ENCODE measurements around the gene ATG2B. TPM values are rescaled to one million over a fixed set of nuclear protein-coding genes. Genes with fewer than 3 reads are reported as not detected.

The ATG2B gene
- total RNA-seq, 1 donor from 2014 or later, result 25.6 TPM

GRCh38 chr14:96284430-96284829 lies 78.7 kb downstream of the ATG2B start:
- Mint-ChIP-seq H3K4me1 (peaks cover 60% of the 10 kb centered on the region), H3K27me3 (ENCODE audit: low read depth) (no peaks in the 10 kb centered on the region), H3K27ac (peak overlapping the region; percentile 96), H3K36me3 (peaks cover 14% of the 10 kb centered on the region), H3K9me3 (no peaks in the 10 kb centered on the region), H3K4me3 (no peak overlapping the region)
- no peak for DNase-seq (ENCODE audit: low spot score in 2 of 2, unreplicated experiment in 2 of 2)
- TF ChIP-seq, protein P1, sequence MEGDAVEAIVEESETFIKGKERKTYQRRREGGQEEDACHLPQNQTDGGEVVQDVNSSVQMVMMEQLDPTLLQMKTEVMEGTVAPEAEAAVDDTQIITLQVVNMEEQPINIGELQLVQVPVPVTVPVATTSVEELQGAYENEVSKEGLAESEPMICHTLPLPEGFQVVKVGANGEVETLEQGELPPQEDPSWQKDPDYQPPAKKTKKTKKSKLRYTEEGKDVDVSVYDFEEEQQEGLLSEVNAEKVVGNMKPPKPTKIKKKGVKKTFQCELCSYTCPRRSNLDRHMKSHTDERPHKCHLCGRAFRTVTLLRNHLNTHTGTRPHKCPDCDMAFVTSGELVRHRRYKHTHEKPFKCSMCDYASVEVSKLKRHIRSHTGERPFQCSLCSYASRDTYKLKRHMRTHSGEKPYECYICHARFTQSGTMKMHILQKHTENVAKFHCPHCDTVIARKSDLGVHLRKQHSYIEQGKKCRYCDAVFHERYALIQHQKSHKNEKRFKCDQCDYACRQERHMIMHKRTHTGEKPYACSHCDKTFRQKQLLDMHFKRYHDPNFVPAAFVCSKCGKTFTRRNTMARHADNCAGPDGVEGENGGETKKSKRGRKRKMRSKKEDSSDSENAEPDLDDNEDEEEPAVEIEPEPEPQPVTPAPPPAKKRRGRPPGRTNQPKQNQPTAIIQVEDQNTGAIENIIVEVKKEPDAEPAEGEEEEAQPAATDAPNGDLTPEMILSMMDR (IDR thresholded peaks at IDR 0.05; ENCODE audit: unreplicated experiment), result peak; percentile 33

DNA sequence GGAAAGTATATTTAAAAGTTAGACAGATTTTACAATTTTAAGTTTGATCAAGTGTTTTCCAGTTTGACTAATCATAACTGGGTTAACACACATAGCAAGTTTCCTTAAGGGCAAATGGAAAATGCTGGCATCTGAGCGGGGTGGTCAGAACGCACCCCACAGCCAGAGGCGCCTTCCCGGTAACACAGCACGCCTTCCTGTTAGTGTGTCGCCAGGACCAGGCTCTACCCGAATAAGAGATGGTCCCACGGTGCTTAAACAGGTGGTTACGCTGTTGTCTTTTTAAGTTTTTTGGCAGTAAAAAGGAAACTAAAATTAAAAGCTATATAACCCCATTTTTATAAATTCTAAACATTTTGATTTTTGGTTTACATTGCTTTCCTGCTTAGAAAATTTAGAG lies 79.1 kb downstream of the ATG2B start:
- no peak overlapping the region for H3K4me3 Mint-ChIP-seq
- H3K4me1 Mint-ChIP-seq, result peaks cover 63% of the 10 kb centered on the region
- H3K27me3 Mint-ChIP-seq (ENCODE audit: low read depth), result no peaks in the 10 kb centered on the region
- H3K36me3 Mint-ChIP-seq, result peaks cover 10% of the 10 kb centered on the region
- no peak for DNase-seq (ENCODE audit: low spot score in 2 of 2, unreplicated experiment in 2 of 2)
- H3K9me3 Mint-ChIP-seq, result no peaks in the 10 kb centered on the region
- TF ChIP-seq, protein P1 (IDR thresholded peaks at IDR 0.05; ENCODE audit: unreplicated experiment), result no peak
- H3K27ac Mint-ChIP-seq, result no peak overlapping the region

DNA sequence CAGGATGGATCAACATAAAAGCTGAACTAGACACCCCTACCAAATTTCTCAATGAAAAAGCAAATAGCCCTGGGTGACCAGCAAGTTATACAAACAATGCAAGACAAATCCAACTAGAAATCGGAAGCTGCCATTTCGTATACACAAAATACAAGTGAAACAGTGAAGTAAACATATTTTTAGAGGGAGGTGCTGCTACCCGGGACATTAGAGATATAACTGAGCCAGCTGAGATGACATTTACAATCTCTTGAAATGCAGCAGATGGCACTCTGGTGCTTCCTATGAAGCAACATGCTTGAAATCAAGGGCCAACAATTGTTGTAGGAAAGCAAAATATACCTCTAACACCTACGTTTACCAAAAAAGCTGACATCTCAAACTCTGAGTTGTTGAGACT lies 81.7 kb downstream of the ATG2B start:
- no peaks in the 10 kb centered on the region for H3K27me3 Mint-ChIP-seq (ENCODE audit: low read depth)
- peaks cover 9% of the 10 kb centered on the region for H3K36me3 Mint-ChIP-seq

GRCh38 chr14:96280104-96280503 lies 83.0 kb downstream of the ATG2B start:
- H3K36me3 Mint-ChIP-seq, result peaks cover 9% of the 10 kb centered on the region
- DNase-seq (ENCODE audit: low spot score in 2 of 2, unreplicated experiment in 2 of 2), result no peak
- no peaks in the 10 kb centered on the region for H3K27me3 Mint-ChIP-seq (ENCODE audit: low read depth)
- H3K9me3 Mint-ChIP-seq, result peaks cover 4% of the 10 kb centered on the region
- peaks cover 54% of the 10 kb centered on the region for H3K4me1 Mint-ChIP-seq
- peak overlapping the region; percentile 93 for H3K27ac Mint-ChIP-seq
- no peak overlapping the region for H3K4me3 Mint-ChIP-seq
- TF ChIP-seq, protein P1 (IDR thresholded peaks at IDR 0.05; ENCODE audit: unreplicated experiment), result no peak

More for the DNA sequence above, 81.7 kb downstream of the ATG2B start:
- Mint-ChIP-seq H3K9me3 (peaks cover 4% of the 10 kb centered on the region), H3K27ac (peak overlapping the region; percentile 27), H3K4me3 (no peak overlapping the region), H3K4me1 (peaks cover 55% of the 10 kb centered on the region)
- no peak for DNase-seq (ENCODE audit: low spot score in 2 of 2, unreplicated experiment in 2 of 2)
- TF ChIP-seq, protein P1 (IDR thresholded peaks at IDR 0.05; ENCODE audit: unreplicated experiment), result no peak

DNA sequence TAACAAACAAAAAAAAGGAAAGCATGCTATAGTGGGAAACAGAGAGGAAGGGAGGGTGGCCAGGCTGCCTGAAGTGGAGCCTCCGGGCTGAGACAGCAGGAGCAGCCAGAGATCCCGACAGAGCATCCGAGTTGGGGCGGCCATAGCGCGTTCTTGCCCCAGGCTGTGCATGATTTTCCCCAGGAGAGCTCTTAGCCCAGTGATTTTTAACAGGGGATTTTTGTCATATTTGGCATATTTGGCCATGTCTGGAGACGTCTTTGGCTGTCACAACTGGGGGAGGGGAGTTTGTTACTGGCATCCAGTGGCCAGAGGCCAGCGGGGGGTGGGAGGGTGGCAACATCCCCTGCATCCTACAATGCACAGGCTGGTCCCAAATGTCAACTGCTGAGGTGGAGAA lies 83.6 kb downstream of the ATG2B start:
- TF ChIP-seq, protein P1 (IDR thresholded peaks at IDR 0.05; ENCODE audit: unreplicated experiment), result no peak
- H3K9me3 Mint-ChIP-seq, result peaks cover 4% of the 10 kb centered on the region
- H3K4me1 Mint-ChIP-seq, result peaks cover 54% of the 10 kb centered on the region
- peaks cover 9% of the 10 kb centered on the region for H3K36me3 Mint-ChIP-seq
- no peak overlapping the region for H3K4me3 Mint-ChIP-seq
- H3K27ac Mint-ChIP-seq, result peak overlapping the region; percentile 93
- peak in 1 of 2 experiments; percentile 58 for DNase-seq (ENCODE audit: low spot score in 2 of 2, unreplicated experiment in 2 of 2)
- no peaks in the 10 kb centered on the region for H3K27me3 Mint-ChIP-seq (ENCODE audit: low read depth)

DNA sequence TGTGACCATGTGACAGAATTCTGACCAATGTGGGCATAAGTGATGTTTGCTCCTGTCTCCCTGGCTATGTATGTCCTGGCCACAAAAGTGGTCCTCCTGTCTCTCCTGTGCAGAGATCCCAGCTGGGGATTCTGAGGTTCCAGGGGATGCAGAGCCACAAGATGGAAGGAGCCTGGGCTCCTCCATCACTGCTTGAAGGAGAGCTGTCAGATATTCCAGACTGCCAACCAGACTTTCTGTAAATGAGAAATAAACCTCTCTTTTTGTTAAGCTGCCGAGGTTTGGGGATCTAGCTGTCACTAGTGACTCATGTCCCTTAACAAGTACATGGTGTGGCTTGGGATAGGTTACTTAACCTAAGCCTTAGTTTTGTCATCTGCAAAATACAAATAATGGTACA lies 85.3 kb downstream of the ATG2B start:
- H3K27me3 Mint-ChIP-seq (ENCODE audit: low read depth), result no peaks in the 10 kb centered on the region
- H3K4me3 Mint-ChIP-seq, result no peak overlapping the region
- TF ChIP-seq, protein P1 (IDR thresholded peaks at IDR 0.05; ENCODE audit: unreplicated experiment), result no peak
- H3K27ac Mint-ChIP-seq, result no peak overlapping the region
- no peak for DNase-seq (ENCODE audit: low spot score in 2 of 2, unreplicated experiment in 2 of 2)
- peaks cover 7% of the 10 kb centered on the region for H3K9me3 Mint-ChIP-seq
- H3K36me3 Mint-ChIP-seq, result peaks cover 11% of the 10 kb centered on the region
- H3K4me1 Mint-ChIP-seq, result peaks cover 63% of the 10 kb centered on the region

Data from mesothelial cell of epicardium (in vitro differentiated cells).